K562 (cell line): ENCODE results near the gene PCNX2.

Source experiments
- CEBPB ChIP-seq: fragments of 450-650 bp; IDR thresholded peaks from 2 replicates; pipeline ENCODE4 v1.6.1; 2016; ENCODE audit warnings: missing genetic modification characterization, missing compliant biosample characterization
- EHMT2 ChIP-seq: fragments of 450-650 bp; IDR thresholded peaks from 2 replicates; pipeline ENCODE4 v1.6.1; 2018; ENCODE audit warnings: antibody characterized with exemption
- NR2C2 ChIP-seq, 2 experiments: fragments of 200-800 bp in 1 of 2; sonication (Bioruptor generic) in 1 of 2; sonication (generic) in 1 of 2; formaldehyde crosslinking in 1 of 2; IDR thresholded peaks; 2 replicates each; pipeline versions ENCODE4 v1.6.1 to v1.8.0; 2016 to 2022; ENCODE audit warnings: mild to moderate bottlenecking in 1 of 2, missing compliant biosample characterization in 1 of 2, missing genetic modification characterization in 1 of 2, missing genetic modification reagents in 1 of 2
- TCF3 ChIP-seq: sonication (generic); formaldehyde crosslinking; IDR thresholded peaks from 2 replicates; pipeline ENCODE4 v1.4.0; 2020; ENCODE audit warnings: mild to moderate bottlenecking, missing genetic modification reagents
- ZNF384 ChIP-seq: IDR thresholded peaks from 2 replicates; pipeline ENCODE4 v1.6.1; 2012; ENCODE audit warnings: low read depth, low read length, improper control_type of control experiment
- TF ChIP-seq, protein P1 (sequence below), 3 experiments: IDR thresholded peaks in 2 of 3; conservative IDR thresholded peaks in 1 of 3; 2 replicates each; pipeline ENCODE4 v1.5.1; 2011 to 2012; ENCODE audit warnings: low read length in 3 of 3, mild to moderate bottlenecking in 3 of 3, control low read depth in 2 of 3, improper control_type of control experiment in 1 of 3, inconsistent platforms in 1 of 3, low read depth in 1 of 3, mixed read lengths in 1 of 3, moderate library complexity in 1 of 3; ENCODE audit not compliant: insufficient read depth in 2 of 3

DNA sequence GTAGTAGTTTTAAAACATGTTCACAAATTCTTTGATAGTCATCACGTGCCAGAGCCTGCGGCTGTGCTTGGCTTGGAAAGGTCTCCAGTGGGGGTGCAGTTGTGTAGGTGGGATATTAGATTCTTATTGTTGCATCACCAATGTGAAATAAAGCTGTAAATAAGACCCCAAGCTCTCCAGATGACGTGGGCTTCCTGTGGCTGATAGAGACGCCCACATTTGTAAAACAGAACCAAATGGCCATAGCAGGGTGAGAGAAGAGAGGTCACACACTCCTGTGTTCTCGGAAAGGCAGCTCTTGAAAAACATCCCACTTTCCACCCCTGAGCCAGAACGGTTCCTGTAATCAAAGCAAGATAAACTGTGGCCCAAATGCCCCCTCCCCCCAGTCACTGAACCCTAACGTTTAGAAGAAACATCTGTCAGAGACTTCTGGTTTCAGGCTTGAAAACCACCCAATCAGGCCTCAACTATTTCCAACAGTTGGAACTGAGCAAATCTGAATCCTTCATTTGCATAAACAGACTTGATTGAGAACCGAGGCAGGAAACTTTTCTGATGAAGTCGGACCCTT is 351.8 kb downstream of the PCNX2 start:
- TF ChIP-seq ZNF384: no peak
- TF ChIP-seq CEBPB (tag): no peak
- TF ChIP-seq NR2C2 (CRISPR knock-in tag; IDR thresholded peaks at IDR 0.05): no peak
- no peak for TF ChIP-seq NR2C2 (tag; IDR thresholded peaks at IDR 0.05)
- no peak for TF ChIP-seq TCF3
- no peak for TF ChIP-seq EHMT2
- TF ChIP-seq, protein P1, sequence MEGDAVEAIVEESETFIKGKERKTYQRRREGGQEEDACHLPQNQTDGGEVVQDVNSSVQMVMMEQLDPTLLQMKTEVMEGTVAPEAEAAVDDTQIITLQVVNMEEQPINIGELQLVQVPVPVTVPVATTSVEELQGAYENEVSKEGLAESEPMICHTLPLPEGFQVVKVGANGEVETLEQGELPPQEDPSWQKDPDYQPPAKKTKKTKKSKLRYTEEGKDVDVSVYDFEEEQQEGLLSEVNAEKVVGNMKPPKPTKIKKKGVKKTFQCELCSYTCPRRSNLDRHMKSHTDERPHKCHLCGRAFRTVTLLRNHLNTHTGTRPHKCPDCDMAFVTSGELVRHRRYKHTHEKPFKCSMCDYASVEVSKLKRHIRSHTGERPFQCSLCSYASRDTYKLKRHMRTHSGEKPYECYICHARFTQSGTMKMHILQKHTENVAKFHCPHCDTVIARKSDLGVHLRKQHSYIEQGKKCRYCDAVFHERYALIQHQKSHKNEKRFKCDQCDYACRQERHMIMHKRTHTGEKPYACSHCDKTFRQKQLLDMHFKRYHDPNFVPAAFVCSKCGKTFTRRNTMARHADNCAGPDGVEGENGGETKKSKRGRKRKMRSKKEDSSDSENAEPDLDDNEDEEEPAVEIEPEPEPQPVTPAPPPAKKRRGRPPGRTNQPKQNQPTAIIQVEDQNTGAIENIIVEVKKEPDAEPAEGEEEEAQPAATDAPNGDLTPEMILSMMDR (IDR thresholded peaks at IDR 0.05 in 2 of 3, conservative IDR thresholded peaks at IDR 0.05 in 1 of 3; ENCODE audit: insufficient read depth in 2 of 3, low read depth in 1 of 3, low read length in 3 of 3): no peak
